Psoas muscle (tissue), 8 donors: ENCODE results near the gene BICC1. TPM values are rescaled to one million over a fixed set of nuclear protein-coding genes. Genes with fewer than 3 reads are reported as not detected.
A peak's percentile ranks its signal among the peaks of the same experiment; 100 is the strongest.
"Not testable (repeated sequence)": the region's sequence is repeated elsewhere in the genome, so short reads cannot be mapped to it uniquely, and the experiment has no call there.

ENCODE experiments used
- ATAC-seq, 4 donors: fragments of 200-7000 bp; cut with Tn5 transposase; one replicate each; pipeline ENCODE4 v1.9.1; 2020; ENCODE audit warnings: moderate library complexity in 3 of 4, mild to moderate bottlenecking in 2 of 4
- DNase-seq, 2 donors: peaks; one replicate each; pipeline ENCODE4 v3.0.0-alpha.2; 2020
- H3K27ac ChIP-seq: fragments of 200-600 bp; one replicate; pipeline ENCODE4 v1.8.0; 2022
- H3K27me3 ChIP-seq, 3 donors: fragments of 200-600 bp in 1 of 3; one replicate each; pipeline versions ENCODE4 v1.6.1 to v1.8.0; 2013 to 2022; ENCODE audit warnings: low read length in 2 of 3, mild to moderate bottlenecking in 2 of 3, moderate library complexity in 1 of 3; ENCODE audit not compliant: insufficient read depth in 3 of 3
- H3K36me3 ChIP-seq, 2 donors: fragments of 200-600 bp in 1 of 2; one replicate each; pipeline versions ENCODE4 v1.6.1 to v1.8.0; 2013 to 2022; ENCODE audit warnings: low read depth in 1 of 2, mild to moderate bottlenecking in 1 of 2, moderate library complexity in 1 of 2; ENCODE audit not compliant: insufficient read depth in 1 of 2
- H3K4me1 ChIP-seq: fragments of 200-600 bp; one replicate; pipeline ENCODE4 v1.8.0; 2022
- H3K4me3 ChIP-seq: fragments of 200-600 bp; one replicate; pipeline ENCODE4 v1.8.0; 2022; ENCODE audit warnings: mild to moderate bottlenecking
- H3K9me3 ChIP-seq: fragments of 200-600 bp; one replicate; pipeline ENCODE4 v1.8.0; 2022
- WGBS, 3 donors: extraction: QIAGEN DNeasy Blood & Tissue Kit; methylation state at CpG; one replicate each; pipeline versions ENCODE4 v1.1.6 to v1.1.7; 2013; 5-methylcytosine and 5-hydroxymethylcytosine counted together
- intact Hi-C, 2 donors: fragments of 100-400 bp; cut with DNase I; formaldehyde crosslinking; loops; one replicate each; pipeline versions ENCODE4 v1.11.0 to v1.14.2; 2022
- polyA plus RNA-seq, 3 donors: library from polyadenylated mRNA; stranded (reverse); fragments of 200-250 nt; gene quantifications; one replicate each; pipeline ENCODE4 v1.2.3, GENCODE V29; 2013
- total RNA-seq, 4 donors: library from RNA; stranded (reverse); fragmentation: NEBNext Ultra II Directional in 2 of 4; extraction: Animal tissue kit (Norgen Biotek cat#: 25700) in 2 of 4; gene quantifications; one replicate each; pipeline versions ENCODE4 v1.2.1 to v1.2.4, GENCODE V29; 2021 to 2023
- TF ChIP-seq, protein P1 (sequence below): fragments of 200-600 bp; IDR thresholded peaks from one replicate; pipeline ENCODE4 v1.8.0; 2022; ENCODE audit warnings: antibody characterized with exemption
- donor health status: healthy with polysubstance abuse.
- donor health status: DM: no; HTN: no; CAD: no; lungs with moderate emphysema.
- donor health status: Bipolar disorder and iron deficiency.
- donor health status: healthy.
- donor health status: DM: yes; HTN: yes; CAD: no.
- donor health status: DM: no; HTN: no; CAD: no.
- donor health status: DM: no; HTN: no; CAD: no.
- donor health status: DM: yes; HTN: yes; CAD: no.

Gene BICC1
- total and polyA plus RNA-seq, 7 donors, result 4.7 to 13.2 (median 6.9) TPM

DNA sequence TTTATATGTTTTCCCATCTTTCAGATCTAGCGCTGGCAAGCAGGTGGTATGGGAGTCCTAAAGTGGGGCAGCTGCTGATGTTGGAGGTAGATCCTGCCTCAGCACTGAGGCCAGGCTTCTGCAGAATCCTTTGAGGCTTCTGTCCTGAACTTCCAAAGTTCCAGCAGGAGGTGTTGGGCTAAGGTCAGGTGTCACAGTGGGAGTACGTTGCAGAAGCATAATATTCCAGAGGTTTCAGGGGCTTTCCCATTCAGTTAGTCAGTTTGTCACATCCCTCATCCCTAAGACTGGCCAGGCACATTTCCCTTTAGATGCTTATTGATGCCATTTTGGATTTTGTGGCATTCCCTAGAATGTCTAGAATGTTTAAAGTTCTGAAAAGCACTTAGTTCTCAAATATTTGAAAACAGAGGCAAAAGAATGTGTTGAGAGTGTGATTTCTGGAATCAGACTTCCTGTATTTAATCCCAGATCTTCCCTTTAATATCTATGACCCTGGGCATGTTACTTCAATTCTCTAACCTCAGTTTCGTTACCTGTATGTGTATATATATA, 344.7 kb downstream of the BICC1 start:
- Histone ChIP-seq H3K9me3 (peaks cover 9% of the 10 kb centered on the region), H3K4me3 (no peak overlapping the region), H3K4me1 (peaks cover 17% of the 10 kb centered on the region), H3K27me3 (no peaks in the 10 kb centered on the region), H3K27ac (peak overlapping the region; percentile 70), H3K36me3 (no peaks in the 10 kb centered on the region)
- TF ChIP-seq, protein P1, sequence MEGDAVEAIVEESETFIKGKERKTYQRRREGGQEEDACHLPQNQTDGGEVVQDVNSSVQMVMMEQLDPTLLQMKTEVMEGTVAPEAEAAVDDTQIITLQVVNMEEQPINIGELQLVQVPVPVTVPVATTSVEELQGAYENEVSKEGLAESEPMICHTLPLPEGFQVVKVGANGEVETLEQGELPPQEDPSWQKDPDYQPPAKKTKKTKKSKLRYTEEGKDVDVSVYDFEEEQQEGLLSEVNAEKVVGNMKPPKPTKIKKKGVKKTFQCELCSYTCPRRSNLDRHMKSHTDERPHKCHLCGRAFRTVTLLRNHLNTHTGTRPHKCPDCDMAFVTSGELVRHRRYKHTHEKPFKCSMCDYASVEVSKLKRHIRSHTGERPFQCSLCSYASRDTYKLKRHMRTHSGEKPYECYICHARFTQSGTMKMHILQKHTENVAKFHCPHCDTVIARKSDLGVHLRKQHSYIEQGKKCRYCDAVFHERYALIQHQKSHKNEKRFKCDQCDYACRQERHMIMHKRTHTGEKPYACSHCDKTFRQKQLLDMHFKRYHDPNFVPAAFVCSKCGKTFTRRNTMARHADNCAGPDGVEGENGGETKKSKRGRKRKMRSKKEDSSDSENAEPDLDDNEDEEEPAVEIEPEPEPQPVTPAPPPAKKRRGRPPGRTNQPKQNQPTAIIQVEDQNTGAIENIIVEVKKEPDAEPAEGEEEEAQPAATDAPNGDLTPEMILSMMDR, result no peak
- intact Hi-C loops, result no loop called here
- ATAC-seq, result no peak
- no peak for DNase-seq
- WGBS, 3 donors, result 54 to 72% (median 56%) methylated on average over 3 of the region's 3 CpGs

DNA sequence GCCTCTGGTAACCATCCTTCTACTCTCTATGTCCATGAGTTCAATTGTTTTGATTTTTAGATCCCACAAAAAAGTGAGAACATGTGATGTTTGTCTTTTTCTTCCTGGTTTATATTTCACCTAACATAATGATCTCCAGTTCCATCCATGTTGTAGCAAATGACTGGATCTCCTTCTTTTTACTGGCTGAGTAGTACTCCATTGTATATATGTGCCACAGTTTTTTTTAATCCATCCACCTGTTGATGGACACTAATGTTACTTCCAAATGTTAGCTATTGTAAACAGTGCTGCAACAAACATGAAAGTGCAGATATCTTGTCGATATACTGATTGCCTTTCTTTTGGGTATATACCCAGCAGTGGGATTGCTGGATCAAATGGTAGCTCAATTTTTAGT, 345.5 kb downstream of the BICC1 start:
- ATAC-seq, H3K36me3 ChIP-seq, DNase-seq, intact Hi-C loops, H3K9me3 ChIP-seq, H3K4me3 ChIP-seq, H3K27me3 ChIP-seq, H3K27ac ChIP-seq: not testable (repeated sequence)
- peaks cover 16% of the 10 kb centered on the region for H3K4me1 ChIP-seq
- 93 to 97% (median 93%) methylated on average over 1 of the region's 1 CpG for WGBS, 3 donors

- Histone ChIP-seq H3K4me1 (peaks cover 4% of the 10 kb centered on the region), H3K36me3 (no peaks in the 10 kb centered on the region), H3K4me3 (no peak overlapping the region), H3K9me3 (peaks cover 9% of the 10 kb centered on the region), H3K27me3 (no peaks in the 10 kb centered on the region), H3K27ac (no peak overlapping the region)
- DNase-seq (no peak), ATAC-seq (no peak)
- intact Hi-C loops, result no loop called here
- WGBS, 3 donors, result 35 to 57% (median 38%) methylated on average over 2 of the region's 2 CpGs
- TF ChIP-seq, protein P1, result no peak
These were observed 346.9 kb downstream of the BICC1 start for GRCh38 chr10:58859526-58859925.

- no peak for ATAC-seq
- intact Hi-C loops, result no loop called here
- no peak for DNase-seq
- TF ChIP-seq, protein P1, result no peak
- Histone ChIP-seq H3K27ac (no peak overlapping the region), H3K9me3 (no peaks in the 10 kb centered on the region), H3K36me3 (no peaks in the 10 kb centered on the region), H3K4me1 (no peaks in the 10 kb centered on the region), H3K4me3 (no peak overlapping the region), H3K27me3 (no peaks in the 10 kb centered on the region)
These were observed 355.0 kb downstream of the BICC1 start for GRCh38 chr10:58867683-58868082.

DNA sequence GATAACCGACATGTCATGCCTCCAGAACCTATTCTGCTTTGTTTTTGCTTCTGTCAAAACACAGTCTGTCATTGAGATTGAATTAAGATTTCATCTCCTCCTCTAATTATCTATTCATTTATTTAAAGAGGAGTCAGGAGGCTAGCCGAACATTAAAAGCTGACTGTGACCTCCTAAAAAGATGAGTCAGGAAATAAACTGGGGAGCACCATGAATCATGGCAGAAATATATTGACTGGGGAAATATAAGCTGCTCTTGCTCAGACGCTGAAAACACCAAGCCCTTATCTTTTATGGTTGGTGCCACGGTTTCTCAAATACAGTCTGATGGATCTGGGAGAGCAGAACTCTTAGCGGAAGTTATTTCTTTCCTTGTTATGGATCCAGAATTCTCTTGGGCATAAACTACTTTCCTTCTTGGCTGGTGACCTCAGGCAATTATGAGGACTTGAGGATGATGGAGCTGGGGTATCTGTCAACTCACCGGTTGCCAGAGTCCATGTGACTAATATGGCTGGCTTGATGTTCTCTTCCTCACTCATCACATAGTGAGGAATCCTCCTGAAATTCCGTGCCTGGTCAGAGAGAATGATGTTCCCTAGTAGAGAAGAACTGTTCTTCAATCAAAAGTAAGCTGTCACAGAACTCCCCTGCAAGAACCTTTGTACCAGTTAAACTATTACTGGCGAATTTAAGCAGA, 356.2 kb downstream of the BICC1 start:
- H3K27ac ChIP-seq, result no peak overlapping the region
- H3K4me1 ChIP-seq, result no peaks in the 10 kb centered on the region
- no peak for ATAC-seq
- 69 to 74% (median 69%) methylated on average over 8 of the region's 8 CpGs for WGBS, 3 donors
- H3K9me3 ChIP-seq, result no peaks in the 10 kb centered on the region
- no peak for DNase-seq
- TF ChIP-seq, protein P1, result no peak
- intact Hi-C loops, result no loop called here
- no peaks in the 10 kb centered on the region for H3K27me3 ChIP-seq
- no peak overlapping the region for H3K4me3 ChIP-seq
- no peaks in the 10 kb centered on the region for H3K36me3 ChIP-seq
